Stimulated activated CD4-positive, alpha-beta T cell treated with anti-CD3 and anti-CD28 coated beads, Interleukin-12 subunit alpha, Interleukin-12 subunit beta, amount 100 ng/mL, for 24 hours (primary cell): ENCODE measurements around the gene LRRFIP2.

Experiments used
- DNase-seq, 2 experiments: peaks; one replicate each; pipeline ENCODE4 v3.0.0-alpha.2; 2020; ENCODE audit warnings: low read depth in 2 of 2

Gene LRRFIP2

GRCh38 chr3:37115446-37115845 is 58.9 kb downstream of the LRRFIP2 start:
- no peak for DNase-seq

- no peak for DNase-seq
These were observed 59.9 kb downstream of the LRRFIP2 start for GRCh38 chr3:37114251-37115145.

GRCh38 chr3:37112987-37113386 is 61.4 kb downstream of the LRRFIP2 start:
- no peak for DNase-seq

GRCh38 chr3:37111199-37111598 is 63.2 kb downstream of the LRRFIP2 start:
- no peak for DNase-seq

- no peak for DNase-seq
These were observed 66.5 kb downstream of the LRRFIP2 start for GRCh38 chr3:37107846-37108245.

- DNase-seq, result no peak
These were observed 71.1 kb downstream of the LRRFIP2 start for GRCh38 chr3:37103103-37103808.

- no peak for DNase-seq
These were observed 74.0 kb downstream of the LRRFIP2 start for GRCh38 chr3:37100411-37100810.

GRCh38 chr3:37099469-37099868 is 74.9 kb downstream of the LRRFIP2 start:
- DNase-seq, result no peak

- no peak for DNase-seq
These were observed 75.5 kb downstream of the LRRFIP2 start for GRCh38 chr3:37098884-37099283.

- DNase-seq, result no peak
These were observed 76.6 kb downstream of the LRRFIP2 start for GRCh38 chr3:37097776-37098175.

- DNase-seq, result no peak
These were observed 77.4 kb downstream of the LRRFIP2 start for GRCh38 chr3:37096975-37097374.

GRCh38 chr3:37096288-37096687 is 78.1 kb downstream of the LRRFIP2 start:
- no peak for DNase-seq

GRCh38 chr3:37094636-37095035 is 79.7 kb downstream of the LRRFIP2 start:
- no peak for DNase-seq

- DNase-seq, result no peak
These were observed 80.9 kb downstream of the LRRFIP2 start for GRCh38 chr3:37093481-37093880.

GRCh38 chr3:37092484-37092883 is 81.9 kb downstream of the LRRFIP2 start:
- no peak for DNase-seq

GRCh38 chr3:37087870-37088269 is 86.5 kb downstream of the LRRFIP2 start:
- no peak for DNase-seq

- no peak for DNase-seq
These were observed 87.5 kb downstream of the LRRFIP2 start for GRCh38 chr3:37086918-37087317.

GRCh38 chr3:37082317-37082716 is 92.1 kb downstream of the LRRFIP2 start:
- DNase-seq, result no peak

- DNase-seq, result no peak
These were observed 98.4 kb downstream of the LRRFIP2 start for GRCh38 chr3:37075955-37076354.

- no peak for DNase-seq
These were observed 100.2 kb downstream of the LRRFIP2 start for GRCh38 chr3:37074178-37074577.

- DNase-seq, result peak in 1 of 2 experiments; percentile 13
These were observed 101.5 kb downstream of the LRRFIP2 start for GRCh38 chr3:37072892-37073291.

- DNase-seq, result no peak
These were observed 102.5 kb downstream of the LRRFIP2 start for GRCh38 chr3:37071921-37072320.

- DNase-seq, result no peak
These were observed 106.4 kb downstream of the LRRFIP2 start for GRCh38 chr3:37068031-37068430.
